HG02642 (cell line): Measurements from ENCODE around the gene TMEM45B.
"Not testable (repeated sequence)": the region's sequence is repeated elsewhere in the genome, so short reads cannot be mapped to it uniquely, and the experiment has no call there.

ENCODE experiments used
- ATAC-seq: cut with Tn5 transposase; IDR thresholded peaks from one replicate; pipeline ENCODE4 v1.9.1; 2021; ENCODE audit warnings: mild to moderate bottlenecking; ENCODE audit not compliant: unreplicated experiment, poor library complexity

TMEM45B gene

DNA sequence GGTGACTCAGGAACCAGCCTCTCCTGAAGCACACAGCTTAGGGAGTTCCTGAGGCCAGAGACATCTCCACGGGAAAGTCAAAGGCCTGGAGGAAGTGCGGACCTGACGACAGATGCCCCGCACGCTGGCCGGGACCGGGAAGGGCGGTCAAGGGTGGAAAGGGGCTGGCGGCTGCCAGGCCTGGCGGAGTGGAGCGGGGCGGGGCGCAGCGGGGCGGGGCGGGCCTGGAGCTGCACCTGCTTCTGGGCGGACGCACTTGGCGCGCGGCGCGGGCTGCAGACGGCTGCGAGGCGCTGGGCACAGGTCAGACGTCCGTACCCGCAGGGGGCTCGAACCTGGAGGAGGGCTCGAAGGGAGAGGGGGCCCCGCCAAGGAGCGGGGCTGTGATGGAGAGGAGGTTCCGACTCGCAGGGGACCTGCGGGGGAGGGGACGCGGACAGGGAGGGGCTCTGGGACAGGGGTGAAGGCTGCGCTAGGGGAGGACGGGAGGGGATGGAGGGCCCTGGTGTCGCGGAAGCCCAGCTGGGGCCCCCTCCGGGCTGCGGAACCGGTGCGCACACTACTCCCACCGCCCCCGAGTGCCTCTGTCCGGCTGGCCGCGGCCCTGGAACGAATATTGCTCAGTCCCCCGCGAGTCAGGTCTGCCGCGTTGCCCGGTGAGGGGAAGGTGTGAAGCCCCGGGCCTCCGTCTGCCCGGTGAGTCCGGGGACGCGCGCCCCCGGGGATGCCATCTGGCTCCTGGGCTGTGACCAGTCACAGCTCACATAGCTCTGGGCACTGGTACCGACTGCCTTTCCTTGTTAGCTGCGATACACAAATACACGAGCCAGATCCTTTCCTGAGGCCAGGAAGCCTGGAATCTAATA lies at the start of gene TMEM45B:
Gene TMEM45B, plus strand, starts transcription at position 253 of the 866 bp plus-strand sequence. CDS start 36,635 bp downstream, outside the sequence.
- no peak for ATAC-seq

- ATAC-seq: peak; percentile 61
Measured at GRCh38 chr11:129766898-129767604, 48.6 kb upstream of the TMEM45B start.

DNA sequence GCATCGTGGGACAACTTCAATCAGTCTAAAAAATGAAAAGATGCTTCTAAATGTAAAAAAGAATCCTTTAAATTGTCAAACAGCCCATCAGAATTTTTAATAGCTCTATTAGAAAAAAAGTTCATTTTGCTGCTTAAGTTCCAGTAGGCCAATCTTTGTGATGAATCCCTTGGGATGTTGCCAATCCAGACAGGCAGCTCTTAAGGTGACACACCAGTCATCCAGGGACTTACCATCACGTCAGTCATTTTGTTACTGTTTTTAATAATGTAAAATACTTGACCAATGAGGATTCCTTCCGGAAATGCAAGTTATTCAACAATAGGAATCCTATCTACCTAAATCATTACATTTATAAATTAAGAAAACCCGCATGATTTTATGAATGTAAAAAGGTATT lies 47.8 kb upstream of the TMEM45B start:
- no peak for ATAC-seq

- no peak for ATAC-seq
Measured at GRCh38 chr11:129768356-129768755, 47.3 kb upstream of the TMEM45B start.

DNA sequence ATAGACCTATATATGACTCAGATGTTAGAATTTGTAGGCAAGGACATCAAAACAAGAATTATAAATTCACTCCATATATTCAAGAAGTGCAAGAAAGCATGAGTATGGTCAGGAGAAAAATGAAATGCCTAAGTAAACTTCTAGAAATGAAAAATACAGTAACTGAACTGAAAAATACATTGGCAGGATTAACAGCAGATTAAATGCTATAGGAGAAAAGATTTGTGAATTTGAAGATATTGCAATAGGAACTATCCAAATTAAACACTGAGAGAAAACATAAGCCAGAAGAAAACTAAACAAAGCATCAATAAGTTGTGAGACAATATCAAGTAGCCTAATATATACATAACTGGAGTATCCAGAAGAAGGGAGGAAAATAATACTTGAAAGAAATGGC lies 46.6 kb upstream of the TMEM45B start:
- ATAC-seq: no peak

- no peak for ATAC-seq
Measured at GRCh38 chr11:129770993-129771392, 44.7 kb upstream of the TMEM45B start.

GRCh38 chr11:129771456-129771855 lies 44.2 kb upstream of the TMEM45B start:
- not testable (repeated sequence) for ATAC-seq

- no peak for ATAC-seq
Measured at GRCh38 chr11:129778877-129779276, 36.8 kb upstream of the TMEM45B start.

GRCh38 chr11:129779342-129779741 lies 36.3 kb upstream of the TMEM45B start:
- ATAC-seq: no peak

- ATAC-seq: no peak
Measured at GRCh38 chr11:129785383-129786111, 30.1 kb upstream of the TMEM45B start.

GRCh38 chr11:129786112-129786416 lies 29.6 kb upstream of the TMEM45B start:
- not testable (repeated sequence) for ATAC-seq

- ATAC-seq: no peak
Measured at GRCh38 chr11:129787532-129788155, 28.0 kb upstream of the TMEM45B start.

DNA sequence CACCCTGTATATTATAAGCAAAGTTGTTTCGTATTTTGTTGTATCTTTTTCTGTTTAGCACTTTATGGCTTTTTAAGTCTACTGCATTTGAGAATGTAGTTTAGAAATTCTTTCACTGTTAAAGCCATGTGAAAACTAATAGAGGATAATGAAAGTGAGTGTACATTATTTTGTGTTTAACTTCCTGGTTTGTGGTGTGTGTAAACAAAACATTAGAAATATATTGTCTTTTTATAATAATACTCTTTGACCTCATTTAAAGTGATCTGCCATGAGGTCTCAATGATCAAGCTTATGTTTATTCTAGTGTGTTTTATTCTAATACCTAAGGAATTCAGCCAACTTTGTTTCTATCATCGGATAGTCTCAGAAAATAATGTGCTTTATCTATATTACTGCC lies 27.4 kb upstream of the TMEM45B start:
- ATAC-seq: no peak

- ATAC-seq: no peak
Measured at GRCh38 chr11:129790106-129790505, 25.5 kb upstream of the TMEM45B start.

GRCh38 chr11:129791515-129791914 lies 24.1 kb upstream of the TMEM45B start:
- ATAC-seq: no peak

- ATAC-seq: no peak
Measured at GRCh38 chr11:129792663-129793062, 23.0 kb upstream of the TMEM45B start.

DNA sequence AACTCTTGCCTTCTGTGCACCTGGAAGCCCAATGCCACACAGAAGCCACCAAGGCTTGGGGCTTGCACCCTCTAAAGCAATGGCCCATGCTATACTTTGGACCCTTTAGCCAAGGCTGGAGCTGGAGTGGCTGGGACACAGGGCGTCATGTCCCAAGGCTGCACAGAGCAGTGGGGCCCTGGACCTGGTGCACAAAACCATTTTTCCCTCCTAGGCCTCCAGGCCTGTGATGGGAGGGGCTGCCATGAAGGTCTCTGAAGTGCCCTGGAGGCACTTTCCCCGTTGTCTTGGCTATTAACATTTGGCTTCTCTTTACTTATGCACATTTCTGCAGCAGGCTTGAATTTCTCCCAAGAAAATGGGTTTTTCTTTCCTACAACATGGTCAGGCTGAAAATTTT lies 20.6 kb upstream of the TMEM45B start:
- no peak for ATAC-seq

DNA sequence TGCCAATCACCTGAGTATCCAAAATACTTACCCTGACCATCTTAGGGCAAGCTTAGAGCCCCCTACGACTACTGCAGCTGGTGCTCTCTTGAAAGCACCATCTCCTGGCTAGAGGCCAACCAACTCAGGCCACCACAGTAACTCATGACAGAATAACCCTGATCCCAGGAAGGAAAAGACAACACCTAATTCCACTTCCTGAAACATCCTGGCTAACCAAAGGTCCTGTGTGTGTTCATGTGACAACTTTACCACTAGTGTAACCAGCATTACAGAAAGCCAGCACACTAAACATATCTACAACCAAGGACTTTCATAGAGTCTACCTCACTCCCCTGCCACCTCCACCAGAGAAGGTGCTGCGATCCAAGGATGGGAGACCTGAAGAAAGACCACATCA lies 17.4 kb upstream of the TMEM45B start:
- ATAC-seq: no peak

DNA sequence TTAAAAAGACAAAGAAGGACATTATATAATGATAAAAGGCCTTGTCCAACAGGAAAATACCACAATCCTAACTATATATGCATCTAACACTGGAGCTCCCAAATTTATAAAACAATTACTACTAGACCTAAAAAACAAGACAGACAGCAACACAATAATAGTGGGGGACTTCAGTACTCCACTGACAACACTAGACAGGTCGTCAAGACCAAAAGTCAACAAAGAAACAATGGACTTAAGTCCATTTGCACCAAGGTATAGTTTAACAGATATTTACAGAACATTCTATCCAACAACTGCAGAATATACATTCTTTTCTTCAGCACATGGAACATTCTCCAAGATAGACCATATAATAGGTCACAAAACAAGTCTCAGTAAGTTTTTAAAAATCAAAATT lies 15.5 kb upstream of the TMEM45B start:
- not testable (repeated sequence) for ATAC-seq

DNA sequence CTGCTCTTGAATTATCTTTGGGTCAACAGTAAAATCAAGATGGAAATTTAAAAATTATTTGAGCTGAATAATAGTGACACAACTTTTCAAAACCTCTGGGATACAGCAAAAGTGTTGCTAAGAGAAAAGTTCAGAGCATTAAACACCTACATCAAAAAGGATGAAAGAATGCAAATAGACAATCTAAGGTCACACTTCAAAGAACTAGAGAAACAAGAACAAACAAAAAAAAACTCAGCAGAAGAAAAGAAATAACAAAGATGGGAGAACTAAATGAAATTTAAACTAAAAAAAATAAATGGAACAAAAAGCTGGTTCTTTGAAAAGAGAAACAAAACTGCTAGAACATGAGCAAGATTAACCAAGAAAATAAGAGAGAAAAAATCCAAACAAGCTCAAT lies 15.0 kb upstream of the TMEM45B start:
- no peak for ATAC-seq

- no peak for ATAC-seq
Measured at GRCh38 chr11:129803533-129803932, 12.1 kb upstream of the TMEM45B start.
